ENCODE results near the gene NFIX. TPM values are rescaled to one million over a fixed set of nuclear protein-coding genes. Genes with fewer than 3 reads are reported as not detected.

NFIX gene
- total and polyA plus RNA-seq, 2 donors (not counting 1 experiment from before 2014, with no cell fraction given): 35.7 to 74.8 TPM

GRCh38 chr19:13089857-13090507, 94.7 kb downstream of the NFIX start:
- Histone ChIP-seq H3K4me1 (ENCODE audit: control insufficient read depth, extremely low read depth, insufficient read depth, low read length) (peaks cover 12% of the 10 kb centered on the region), H3K9ac (ENCODE audit: insufficient read depth, low read length) (no peak overlapping the region), H3K4me3 (replicated peaks in 1 of 4; ENCODE audit: control extremely low read depth in 1 of 4, insufficient read depth in 1 of 4, low read depth in 3 of 4, low read length in 4 of 4) (no peak overlapping the region), H3K27ac (ENCODE audit: insufficient read depth, low read length) (no peak overlapping the region), H3K79me2 (ENCODE audit: control insufficient read depth, insufficient read depth, low read length) (peaks cover 4% of the 10 kb centered on the region), H4K20me1 (ENCODE audit: control insufficient read depth, extremely low read depth, insufficient read depth, low read length) (no peaks in the 10 kb centered on the region), H3K9me3 (ENCODE audit: control insufficient read depth, insufficient read depth, low read depth, low read length) (no peaks in the 10 kb centered on the region), H3K4me2 (ENCODE audit: extremely low read depth, insufficient read depth, low read length) (no peak overlapping the region), H3K36me3 (ENCODE audit: control insufficient read depth, insufficient read depth, low read length) (peaks cover 13% of the 10 kb centered on the region), H2AFZ (ENCODE audit: low read length) (no peak overlapping the region), H3K27me3 (ENCODE audit: control insufficient read depth, insufficient read depth, low read length) (no peaks in the 10 kb centered on the region)
- DNase-seq (ENCODE audit: low read depth in 2 of 2): no peak
- TF ChIP-seq EZH2 (IDR thresholded peaks at IDR 0.05; ENCODE audit: low read length, missing control alignments): no peak
- TF ChIP-seq, protein P1, sequence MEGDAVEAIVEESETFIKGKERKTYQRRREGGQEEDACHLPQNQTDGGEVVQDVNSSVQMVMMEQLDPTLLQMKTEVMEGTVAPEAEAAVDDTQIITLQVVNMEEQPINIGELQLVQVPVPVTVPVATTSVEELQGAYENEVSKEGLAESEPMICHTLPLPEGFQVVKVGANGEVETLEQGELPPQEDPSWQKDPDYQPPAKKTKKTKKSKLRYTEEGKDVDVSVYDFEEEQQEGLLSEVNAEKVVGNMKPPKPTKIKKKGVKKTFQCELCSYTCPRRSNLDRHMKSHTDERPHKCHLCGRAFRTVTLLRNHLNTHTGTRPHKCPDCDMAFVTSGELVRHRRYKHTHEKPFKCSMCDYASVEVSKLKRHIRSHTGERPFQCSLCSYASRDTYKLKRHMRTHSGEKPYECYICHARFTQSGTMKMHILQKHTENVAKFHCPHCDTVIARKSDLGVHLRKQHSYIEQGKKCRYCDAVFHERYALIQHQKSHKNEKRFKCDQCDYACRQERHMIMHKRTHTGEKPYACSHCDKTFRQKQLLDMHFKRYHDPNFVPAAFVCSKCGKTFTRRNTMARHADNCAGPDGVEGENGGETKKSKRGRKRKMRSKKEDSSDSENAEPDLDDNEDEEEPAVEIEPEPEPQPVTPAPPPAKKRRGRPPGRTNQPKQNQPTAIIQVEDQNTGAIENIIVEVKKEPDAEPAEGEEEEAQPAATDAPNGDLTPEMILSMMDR (conservative IDR thresholded peaks at IDR 0.05 in 1 of 2, IDR thresholded peaks at IDR 0.05 in 1 of 2; ENCODE audit: low read depth in 1 of 2, low read length in 2 of 2): no peak

DNA sequence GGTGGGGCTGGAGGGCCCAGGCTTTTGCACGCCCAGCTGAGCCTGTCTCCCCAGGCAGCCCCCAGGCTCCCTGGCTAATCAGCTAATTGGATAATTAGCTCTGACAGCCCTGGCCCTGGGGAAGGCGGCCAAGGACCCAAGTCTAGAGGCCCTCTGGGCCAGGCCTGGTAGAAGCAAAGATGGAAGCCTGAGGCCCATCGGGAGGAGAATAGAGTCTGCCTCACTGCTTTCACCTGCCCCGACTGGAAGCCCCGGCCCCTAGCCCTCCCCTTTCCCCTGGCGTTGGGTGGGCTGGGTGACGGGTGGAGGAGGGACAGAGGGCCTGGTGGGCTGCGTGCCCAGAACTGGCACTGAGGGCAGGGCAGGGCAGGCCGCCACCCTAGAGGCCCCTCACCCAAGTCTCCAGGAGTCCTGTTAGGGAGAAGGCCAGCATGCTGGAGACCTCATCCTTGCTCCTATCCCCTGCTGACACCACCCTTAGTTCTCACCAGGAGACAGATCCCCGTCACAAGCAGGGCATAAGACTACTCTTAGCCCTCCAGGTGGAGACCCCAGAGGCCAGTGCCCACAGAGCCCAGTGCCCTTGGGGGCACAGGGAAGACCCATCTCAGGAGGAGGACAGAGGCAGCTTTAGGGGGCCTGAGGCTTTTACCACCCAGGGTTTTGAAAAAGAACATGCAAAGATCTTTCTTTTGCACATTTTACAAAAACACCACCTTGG, 95.4 kb downstream of the NFIX start:
- H3K9me3 ChIP-seq (ENCODE audit: control insufficient read depth, insufficient read depth, low read depth, low read length): no peaks in the 10 kb centered on the region
- no peak overlapping the region for H3K27ac ChIP-seq (ENCODE audit: insufficient read depth, low read length)
- H3K79me2 ChIP-seq (ENCODE audit: control insufficient read depth, insufficient read depth, low read length): peaks cover 4% of the 10 kb centered on the region
- no peak overlapping the region for H3K4me3 ChIP-seq (replicated peaks in 1 of 4; ENCODE audit: control extremely low read depth in 1 of 4, insufficient read depth in 1 of 4, low read depth in 3 of 4, low read length in 4 of 4)
- no peak overlapping the region for H2AFZ ChIP-seq (ENCODE audit: low read length)
- H3K36me3 ChIP-seq (ENCODE audit: control insufficient read depth, insufficient read depth, low read length): peaks cover 9% of the 10 kb centered on the region
- no peaks in the 10 kb centered on the region for H4K20me1 ChIP-seq (ENCODE audit: control insufficient read depth, extremely low read depth, insufficient read depth, low read length)
- H3K4me2 ChIP-seq (ENCODE audit: extremely low read depth, insufficient read depth, low read length): no peak overlapping the region
- TF ChIP-seq, protein P1 (conservative IDR thresholded peaks at IDR 0.05 in 1 of 2, IDR thresholded peaks at IDR 0.05 in 1 of 2; ENCODE audit: low read depth in 1 of 2, low read length in 2 of 2): no peak
- no peak for TF ChIP-seq EZH2 (IDR thresholded peaks at IDR 0.05; ENCODE audit: low read length, missing control alignments)
- H3K4me1 ChIP-seq (ENCODE audit: control insufficient read depth, extremely low read depth, insufficient read depth, low read length): peaks cover 8% of the 10 kb centered on the region
- DNase-seq (ENCODE audit: low read depth in 2 of 2): no peak
- H3K27me3 ChIP-seq (ENCODE audit: control insufficient read depth, insufficient read depth, low read length): no peaks in the 10 kb centered on the region
- H3K9ac ChIP-seq (ENCODE audit: insufficient read depth, low read length): no peak overlapping the region

GRCh38 chr19:13091400-13092157, 96.3 kb downstream of the NFIX start:
- Histone ChIP-seq H3K4me2 (ENCODE audit: extremely low read depth, insufficient read depth, low read length) (no peak overlapping the region), H3K9me3 (ENCODE audit: control insufficient read depth, insufficient read depth, low read depth, low read length) (no peaks in the 10 kb centered on the region), H4K20me1 (ENCODE audit: control insufficient read depth, extremely low read depth, insufficient read depth, low read length) (no peaks in the 10 kb centered on the region), H3K4me3 (replicated peaks in 1 of 4; ENCODE audit: control extremely low read depth in 1 of 4, insufficient read depth in 1 of 4, low read depth in 3 of 4, low read length in 4 of 4) (no peak overlapping the region), H3K36me3 (ENCODE audit: control insufficient read depth, insufficient read depth, low read length) (peaks cover 11% of the 10 kb centered on the region), H3K9ac (ENCODE audit: insufficient read depth, low read length) (no peak overlapping the region), H2AFZ (ENCODE audit: low read length) (no peak overlapping the region), H3K27ac (ENCODE audit: insufficient read depth, low read length) (no peak overlapping the region), H3K27me3 (ENCODE audit: control insufficient read depth, insufficient read depth, low read length) (no peaks in the 10 kb centered on the region), H3K4me1 (ENCODE audit: control insufficient read depth, extremely low read depth, insufficient read depth, low read length) (peaks cover 8% of the 10 kb centered on the region), H3K79me2 (ENCODE audit: control insufficient read depth, insufficient read depth, low read length) (no peaks in the 10 kb centered on the region)
- TF ChIP-seq EZH2 (IDR thresholded peaks at IDR 0.05; ENCODE audit: low read length, missing control alignments): no peak
- TF ChIP-seq, protein P1 (conservative IDR thresholded peaks at IDR 0.05 in 1 of 2, IDR thresholded peaks at IDR 0.05 in 1 of 2; ENCODE audit: low read depth in 1 of 2, low read length in 2 of 2): peak in 1 of 2 donors; percentile 6
- peak; percentile 86 to 97 for DNase-seq (ENCODE audit: low read depth in 2 of 2)
